Umbilical cord (tissue), 2 donors: Measurements from ENCODE around the gene DDX1. TPM values are rescaled to one million over a fixed set of nuclear protein-coding genes. Genes with fewer than 3 reads are reported as not detected.
"Not testable (repeated sequence)": the region's sequence is repeated elsewhere in the genome, so short reads cannot be mapped to it uniquely, and the experiment has no call there.

Experiments
- DNase-seq: peaks from one replicate; pipeline ENCODE4 v3.0.0-alpha.2; 2015; ENCODE audit warnings: low spot score
- total RNA-seq: library from RNA; depleted of rRNA; stranded (reverse); fragments of >200 nt; gene quantifications from one replicate; pipeline ENCODE4 v1.2.3, GENCODE V29; 2014; ENCODE audit warnings: low replicate concordance; ENCODE audit not compliant: insufficient read depth

The DDX1 gene
- total RNA-seq, 1 donor from 2014 or later, result 90.3 TPM

DNA sequence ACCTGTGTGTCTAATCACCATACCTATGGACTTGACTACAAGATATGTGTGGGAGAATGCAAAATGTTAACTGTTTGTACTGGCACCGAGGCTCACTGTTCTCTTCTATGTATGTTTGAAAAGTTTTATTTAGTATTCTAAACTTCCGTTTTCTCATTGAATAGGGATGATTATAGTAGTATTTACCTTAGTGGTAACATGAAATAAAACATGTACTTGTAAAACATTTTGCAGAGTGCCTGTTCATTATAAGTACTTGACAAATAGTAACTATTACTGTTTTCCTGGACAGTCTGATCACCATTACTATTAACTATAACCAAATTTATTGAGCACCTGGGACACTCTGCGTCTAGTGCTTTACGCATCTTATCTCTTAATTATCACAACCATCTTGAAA, 24.8 kb downstream of the DDX1 start:
- DNase-seq, result no peak

DNA sequence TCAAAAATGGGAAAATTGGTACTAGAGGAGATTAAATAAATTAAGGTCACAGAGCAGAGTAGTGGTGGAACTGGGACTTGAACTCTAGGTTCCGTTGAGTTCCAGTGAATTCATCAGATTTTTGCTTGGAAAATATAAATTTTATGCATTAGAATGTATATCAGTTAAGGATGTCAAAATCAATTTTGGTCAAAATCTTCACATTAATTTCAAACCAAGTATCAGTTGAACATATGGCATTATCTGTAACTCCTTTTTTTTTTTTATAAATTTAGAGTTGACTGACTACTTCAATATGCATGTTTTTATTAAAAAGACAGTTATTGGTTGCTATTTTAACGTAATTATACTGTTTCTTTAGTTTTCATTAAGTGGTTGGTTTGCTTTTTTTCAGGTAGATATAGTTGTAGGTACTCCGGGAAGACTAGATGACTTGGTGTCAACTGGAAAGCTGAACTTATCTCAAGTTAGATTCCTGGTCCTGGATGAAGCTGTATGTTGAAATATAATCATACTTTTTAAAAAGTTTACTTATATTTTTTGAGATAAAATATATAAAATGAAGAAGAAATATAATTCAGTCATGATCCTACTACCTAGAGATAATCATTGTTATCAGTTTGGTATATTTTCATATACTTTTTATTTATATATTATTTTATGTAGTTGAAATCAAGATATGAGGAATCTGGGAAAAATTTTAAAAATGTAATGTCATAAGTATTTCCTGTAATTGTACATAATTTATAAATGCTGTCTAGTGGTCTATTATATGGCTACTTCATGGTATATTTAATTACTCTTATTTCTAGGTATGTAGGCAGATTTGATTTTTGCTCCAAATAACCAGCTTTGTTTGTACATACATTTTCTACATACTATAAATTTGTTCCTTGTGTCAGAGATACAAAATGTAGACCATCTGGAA, 25.4 kb downstream of the DDX1 start:
- no peak for DNase-seq

DNA sequence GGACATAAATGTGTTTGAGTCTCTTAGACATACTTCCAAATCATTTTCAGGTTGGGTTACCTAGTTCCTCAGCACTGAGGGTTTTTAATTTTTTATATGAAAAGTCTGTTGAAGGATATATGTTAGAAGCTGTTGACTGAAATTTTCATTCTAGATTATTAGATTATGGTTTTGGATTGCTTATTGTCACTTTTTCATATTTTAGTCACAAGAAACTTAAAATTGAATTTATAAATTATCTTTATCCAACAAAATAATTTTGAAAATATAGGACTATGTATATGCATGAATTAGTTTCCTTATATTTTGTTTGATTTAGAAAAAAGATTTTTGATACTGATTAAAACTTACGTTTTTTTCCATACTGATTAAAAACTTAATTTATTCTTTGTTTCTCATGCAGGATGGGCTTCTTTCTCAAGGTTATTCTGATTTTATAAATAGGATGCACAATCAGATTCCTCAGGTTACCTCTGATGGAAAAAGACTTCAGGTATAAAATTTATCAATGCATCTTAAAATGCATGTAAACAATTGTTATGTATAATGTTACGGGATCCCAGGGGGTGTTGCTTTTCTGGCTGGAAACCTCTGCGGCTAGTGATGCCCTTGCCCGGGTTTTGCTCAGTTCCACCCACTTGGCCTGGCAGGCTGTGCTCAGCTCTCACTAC, 26.2 kb downstream of the DDX1 start:
- DNase-seq, result no peak

DNA sequence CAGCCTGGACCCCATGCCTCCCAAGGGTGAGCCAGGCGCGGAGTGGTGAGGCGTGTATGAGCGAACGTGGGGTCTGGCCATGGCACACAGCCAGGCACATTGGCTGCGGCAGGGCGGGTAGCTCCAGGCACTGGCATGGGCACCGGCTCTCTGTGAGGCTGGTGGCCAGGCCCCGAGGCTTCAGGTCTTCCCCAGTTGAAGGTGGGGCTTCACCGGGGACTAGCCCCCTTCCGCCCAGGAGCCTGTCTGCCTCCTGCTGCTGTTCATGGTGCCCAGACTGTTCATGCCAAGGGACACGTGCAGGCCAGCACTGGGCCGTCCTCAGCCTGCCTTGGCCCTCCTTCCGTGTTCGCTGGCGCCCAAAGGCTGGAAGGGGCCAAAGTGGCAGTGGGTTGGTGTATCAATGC, 26.8 kb downstream of the DDX1 start:
- DNase-seq, result no peak

DNA sequence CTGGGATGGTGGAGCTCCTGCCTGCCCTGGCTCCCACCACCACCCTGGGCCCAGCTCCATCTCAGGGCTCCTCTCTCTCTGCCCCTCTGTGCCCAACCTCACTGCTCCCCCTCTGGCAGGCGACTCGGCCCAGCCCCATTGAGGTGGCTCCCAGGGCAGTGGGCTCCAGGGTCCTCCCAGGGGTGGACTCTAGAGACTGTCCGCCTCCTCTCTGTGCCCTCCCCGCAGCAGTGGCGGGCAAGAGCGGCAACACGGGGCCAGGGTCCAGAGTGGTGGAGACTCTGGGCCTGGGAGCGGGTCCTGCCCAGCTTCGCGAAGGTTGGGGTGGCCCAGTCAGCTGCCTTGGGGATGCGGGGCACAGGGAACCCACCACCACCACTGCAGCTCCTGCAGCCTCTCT, 27.4 kb downstream of the DDX1 start:
- no peak for DNase-seq

DNA sequence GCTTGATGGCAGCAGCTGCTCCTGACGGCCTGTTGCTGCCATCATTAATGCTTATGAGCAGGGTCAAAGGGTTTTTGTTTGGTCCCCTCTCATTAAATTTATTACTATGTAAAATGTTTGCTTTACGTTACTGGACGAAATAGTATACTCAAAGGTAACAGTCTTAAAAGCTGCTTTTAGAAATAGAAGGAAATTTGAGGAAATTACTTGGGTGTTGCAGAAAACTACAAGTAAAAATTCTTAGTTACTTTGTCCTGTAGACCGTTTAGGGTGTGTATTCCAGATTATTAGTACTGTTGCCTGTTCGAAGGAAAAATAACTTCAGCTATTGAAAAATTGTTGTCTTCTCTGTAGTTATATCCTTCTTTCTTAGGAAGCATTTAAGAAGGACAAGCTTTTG, 27.8 kb downstream of the DDX1 start:
- no peak for DNase-seq

DNA sequence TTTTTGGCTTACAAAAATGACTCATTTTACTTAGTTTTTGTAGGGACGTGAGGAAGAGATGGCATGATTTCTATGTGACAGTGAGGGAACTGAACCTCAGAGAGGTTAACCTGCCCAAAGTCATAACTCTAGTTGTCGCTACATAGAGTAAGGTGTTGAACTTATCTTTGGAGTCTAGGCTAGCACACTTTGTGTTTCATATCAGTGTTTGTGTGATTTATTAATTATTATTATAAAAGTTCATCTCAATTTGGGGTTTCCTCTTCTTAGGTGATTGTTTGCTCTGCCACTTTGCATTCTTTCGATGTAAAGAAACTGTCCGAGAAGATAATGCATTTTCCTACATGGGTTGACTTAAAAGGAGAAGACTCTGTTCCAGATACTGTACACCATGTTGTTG, 28.3 kb downstream of the DDX1 start:
- DNase-seq, result no peak

DNA sequence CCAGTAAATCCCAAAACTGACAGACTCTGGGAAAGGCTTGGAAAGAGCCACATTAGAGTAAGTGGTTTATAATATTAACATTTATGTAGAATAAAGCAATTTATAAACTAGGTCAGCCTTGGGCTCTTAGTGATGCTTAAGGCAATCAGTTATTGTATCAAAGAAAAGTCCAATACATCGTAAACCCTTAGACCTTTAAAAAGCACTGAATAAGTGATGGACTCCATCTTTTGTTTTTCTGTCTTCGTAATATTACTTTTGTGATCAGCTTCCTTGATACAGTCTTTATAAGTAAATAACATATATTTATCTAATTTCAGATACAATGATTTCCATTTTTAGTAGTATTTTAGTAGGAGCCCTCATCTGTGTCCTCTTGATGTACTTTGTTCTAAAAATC, 28.7 kb downstream of the DDX1 start:
- DNase-seq, result no peak

DNA sequence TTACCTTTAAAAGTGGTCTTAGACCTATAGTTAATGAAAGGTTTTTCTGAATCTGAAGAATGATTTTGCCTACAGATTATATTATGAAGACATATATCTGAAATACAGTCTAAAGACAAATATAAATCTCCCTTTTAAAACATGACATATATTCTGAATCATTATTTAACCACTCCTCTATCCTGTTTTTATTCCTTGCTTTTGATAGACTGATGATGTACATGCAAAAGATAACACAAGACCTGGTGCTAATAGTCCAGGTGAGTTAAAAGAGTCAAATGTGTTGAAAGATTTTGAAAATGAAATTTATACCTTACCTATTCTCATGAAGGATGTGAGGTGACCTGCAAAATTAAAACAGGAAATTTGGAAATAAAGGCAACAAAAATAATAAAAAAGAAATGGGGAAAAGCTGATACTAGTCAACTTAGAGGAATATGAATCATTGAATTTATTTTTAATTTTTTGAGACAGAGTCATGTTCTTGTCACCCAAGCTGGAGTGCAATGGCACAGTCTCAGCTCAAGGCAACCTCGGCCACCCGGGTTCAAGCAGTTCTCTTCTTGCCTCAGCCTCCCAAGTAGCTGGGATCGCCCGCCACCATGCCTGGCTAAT, 29.3 kb downstream of the DDX1 start:
- DNase-seq, result no peak

DNA sequence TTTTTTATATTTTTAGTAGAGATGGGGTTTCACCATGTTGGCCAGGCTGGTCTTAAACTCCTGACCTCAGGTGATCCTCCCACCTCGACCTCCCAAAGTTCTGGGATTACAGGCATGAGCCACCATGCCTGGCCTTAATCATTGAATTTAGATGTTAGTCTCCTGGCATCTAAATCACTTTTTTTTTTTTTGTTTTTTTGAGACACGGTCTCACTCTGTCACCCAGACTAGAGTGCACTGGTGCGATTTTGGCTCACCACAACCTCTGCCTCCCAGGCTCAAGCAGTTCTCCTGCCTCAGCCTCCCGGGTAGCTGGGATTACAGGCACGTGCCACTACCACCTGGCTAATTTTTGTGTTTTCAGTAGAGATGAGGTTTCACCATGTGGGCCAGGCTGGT, 29.8 kb downstream of the DDX1 start:
- not testable (repeated sequence) for DNase-seq

DNA sequence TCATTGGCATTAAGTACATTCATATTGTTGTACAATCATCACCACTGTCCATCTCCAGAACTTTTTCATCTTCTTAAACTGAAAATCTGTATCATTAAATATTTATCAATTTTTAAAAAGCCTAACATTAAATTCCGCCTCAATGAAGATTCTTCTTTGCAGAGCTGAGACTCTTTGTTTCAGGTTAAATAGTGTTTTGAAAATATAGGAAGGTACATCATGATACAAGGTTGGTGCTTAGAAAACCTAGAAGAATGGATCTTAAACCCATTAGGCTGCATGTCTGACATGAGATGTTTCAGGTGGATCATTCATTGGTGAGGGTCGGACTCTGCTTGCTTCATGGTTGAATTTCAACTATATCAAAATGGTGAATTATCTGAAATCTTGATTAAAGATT, 30.5 kb downstream of the DDX1 start:
- no peak for DNase-seq

DNA sequence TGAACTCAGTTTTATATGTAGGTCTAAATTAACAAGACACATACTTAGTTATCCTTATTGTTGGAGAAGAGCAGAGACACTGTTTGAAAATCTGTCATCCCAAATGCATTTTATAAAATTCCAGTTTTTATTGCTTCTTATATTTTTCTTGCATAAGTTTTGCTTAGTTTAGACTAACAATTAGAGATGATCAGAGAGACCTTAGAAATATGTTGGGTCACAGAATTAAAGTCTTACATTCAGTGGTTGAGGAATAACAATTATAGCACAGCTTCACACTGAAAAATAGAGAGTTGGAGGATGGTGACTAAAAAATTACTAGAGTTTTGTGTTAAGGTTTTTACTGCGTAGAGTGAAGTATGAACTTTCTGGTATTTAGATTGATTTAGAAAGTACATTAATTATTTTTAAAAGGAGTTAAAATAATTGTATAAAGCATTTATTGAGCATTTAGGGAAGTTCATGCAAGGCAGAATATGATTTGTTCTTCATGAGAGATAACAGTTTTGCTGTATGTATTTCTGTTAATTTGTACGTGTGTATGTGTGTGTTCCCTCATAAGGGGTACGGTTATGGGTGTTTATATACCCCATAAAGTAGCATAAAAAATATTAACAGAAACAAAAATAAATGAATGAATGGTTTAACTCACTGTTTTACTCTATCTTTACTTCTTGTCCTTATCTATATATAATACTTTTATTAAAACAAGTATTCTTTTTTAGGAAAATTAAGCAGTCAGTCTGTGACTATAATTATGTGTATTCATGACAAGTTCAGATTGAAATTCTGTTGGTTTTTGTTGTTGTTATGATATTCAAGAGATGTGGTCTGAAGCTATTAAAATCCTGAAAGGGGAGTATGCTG, 31.2 kb downstream of the DDX1 start:
- DNase-seq, result no peak

DNA sequence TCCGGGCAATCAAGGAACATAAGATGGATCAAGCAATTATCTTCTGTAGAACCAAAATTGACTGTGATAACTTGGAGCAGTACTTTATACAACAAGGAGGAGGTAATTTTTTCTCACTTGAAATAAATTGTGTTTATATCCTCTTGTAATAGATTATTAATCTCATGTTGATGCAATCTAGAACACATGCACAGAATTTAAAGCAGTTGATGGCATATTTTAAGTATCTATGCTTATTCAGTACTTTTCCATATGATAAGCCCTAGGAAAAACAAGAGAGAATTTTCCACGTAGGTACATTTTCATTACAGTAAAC, 31.8 kb downstream of the DDX1 start:
- DNase-seq, result no peak

DNA sequence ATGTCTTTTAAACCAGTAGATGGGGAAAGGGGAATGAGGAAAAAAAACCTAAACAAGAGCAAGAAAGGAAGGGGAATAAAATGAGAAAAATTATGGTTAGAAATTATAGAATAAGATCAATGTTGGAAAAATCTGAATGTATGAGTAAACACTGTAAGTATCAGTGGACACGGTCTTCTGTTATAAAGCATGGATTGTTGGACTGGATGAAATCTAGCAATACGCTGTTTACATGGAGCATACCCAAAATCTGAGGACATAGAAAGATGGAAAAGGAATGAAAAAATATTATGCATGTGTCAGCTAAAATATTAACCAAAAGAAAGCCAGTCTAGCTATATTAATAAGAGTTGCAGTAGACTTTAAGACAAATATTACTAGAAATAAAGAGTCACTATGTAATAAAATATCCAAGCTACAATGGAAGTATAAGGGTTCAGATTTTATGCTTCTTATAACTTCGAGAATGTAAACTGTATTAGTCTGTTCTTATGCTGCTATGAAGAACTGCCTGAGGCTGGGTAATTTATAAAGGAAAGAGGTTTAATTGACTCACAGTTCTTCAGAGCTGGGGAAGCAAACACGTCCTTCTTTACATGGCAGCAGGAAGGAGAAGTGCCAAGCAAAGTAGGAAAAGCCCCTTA, 32.4 kb downstream of the DDX1 start:
- no peak for DNase-seq

DNA sequence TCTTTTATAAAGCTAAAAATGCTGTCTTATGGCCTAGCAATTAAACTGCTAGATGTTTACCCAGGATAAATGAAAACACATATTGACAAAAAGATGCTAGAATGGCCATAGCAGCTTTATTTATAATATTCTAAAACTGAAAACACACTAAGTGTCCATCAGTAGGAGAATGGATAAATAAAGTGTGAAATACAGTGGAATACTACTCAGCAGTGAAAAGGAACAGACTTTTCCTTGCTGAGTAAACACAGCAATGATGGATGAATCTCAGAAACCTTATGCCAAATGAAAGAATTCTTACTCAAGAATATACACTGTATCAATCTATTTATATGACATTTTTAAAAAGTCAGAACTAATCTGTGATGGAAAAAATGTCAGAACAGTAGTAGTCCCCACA, 33.2 kb downstream of the DDX1 start:
- DNase-seq, result no peak

DNA sequence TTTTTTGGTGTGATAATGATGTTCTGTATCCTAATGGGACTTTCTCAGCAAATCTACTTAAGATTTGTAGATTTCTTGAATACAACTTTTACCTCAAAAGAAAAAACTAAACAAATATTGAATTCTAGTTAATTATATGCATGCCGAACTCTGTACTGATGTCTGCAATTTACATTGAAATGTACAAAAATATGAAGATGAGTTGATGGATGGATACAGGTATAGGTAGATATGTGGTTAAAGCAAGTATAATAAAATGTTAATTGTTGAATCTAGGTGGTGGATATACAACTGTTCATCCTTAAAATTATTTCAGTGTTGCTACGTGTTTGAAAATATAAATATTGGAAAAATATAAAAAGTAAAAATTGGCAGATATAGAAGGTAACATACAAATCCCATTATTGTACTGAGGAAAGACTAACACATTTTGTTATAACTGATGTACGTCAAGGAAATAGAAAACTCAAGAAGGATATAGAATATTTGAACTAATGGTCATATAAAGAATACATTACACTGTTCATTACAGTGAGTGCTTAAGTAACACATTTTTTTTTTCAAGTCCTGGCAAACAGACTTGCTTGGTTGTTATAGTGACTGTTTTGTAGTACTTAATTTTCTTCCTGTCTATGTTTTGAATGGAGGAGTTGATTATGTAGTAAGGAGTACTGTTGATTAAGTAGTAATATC, 33.8 kb downstream of the DDX1 start:
- DNase-seq, result no peak

DNA sequence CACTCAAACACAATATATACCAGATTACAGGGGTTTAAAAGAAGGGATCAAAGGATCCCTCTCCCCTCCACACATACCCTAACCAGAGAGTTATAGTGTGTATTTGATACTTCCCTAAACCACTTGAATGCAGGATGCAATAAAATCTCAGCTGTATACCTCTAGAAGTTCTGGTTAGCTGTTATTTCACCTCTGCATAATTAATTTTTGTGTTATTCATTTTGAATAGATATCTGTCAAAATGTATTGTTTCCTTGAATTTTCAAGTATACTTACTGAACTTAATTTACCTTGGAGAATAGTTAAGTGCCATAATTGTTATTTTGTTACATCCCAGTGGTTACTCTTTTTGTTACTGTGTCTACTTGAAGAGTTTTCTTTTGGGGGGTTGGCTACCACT, 34.5 kb downstream of the DDX1 start:
- no peak for DNase-seq

DNA sequence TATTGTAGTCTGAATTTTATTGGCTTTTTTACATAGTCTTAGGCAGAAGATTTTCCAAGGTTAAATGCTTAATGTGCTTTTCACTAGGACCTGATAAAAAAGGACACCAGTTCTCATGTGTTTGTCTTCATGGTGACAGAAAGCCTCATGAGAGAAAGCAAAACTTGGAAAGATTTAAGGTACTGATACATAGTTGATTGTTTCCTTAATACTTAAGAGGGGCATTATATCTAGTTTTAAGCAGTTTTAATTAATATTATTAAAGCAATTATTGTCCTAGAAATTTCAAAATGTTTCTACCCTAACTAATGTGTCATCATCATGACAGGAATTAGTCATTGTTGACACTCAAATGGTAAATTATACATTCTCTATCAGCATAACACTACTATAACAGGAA, 35.3 kb downstream of the DDX1 start:
- no peak for DNase-seq

DNA sequence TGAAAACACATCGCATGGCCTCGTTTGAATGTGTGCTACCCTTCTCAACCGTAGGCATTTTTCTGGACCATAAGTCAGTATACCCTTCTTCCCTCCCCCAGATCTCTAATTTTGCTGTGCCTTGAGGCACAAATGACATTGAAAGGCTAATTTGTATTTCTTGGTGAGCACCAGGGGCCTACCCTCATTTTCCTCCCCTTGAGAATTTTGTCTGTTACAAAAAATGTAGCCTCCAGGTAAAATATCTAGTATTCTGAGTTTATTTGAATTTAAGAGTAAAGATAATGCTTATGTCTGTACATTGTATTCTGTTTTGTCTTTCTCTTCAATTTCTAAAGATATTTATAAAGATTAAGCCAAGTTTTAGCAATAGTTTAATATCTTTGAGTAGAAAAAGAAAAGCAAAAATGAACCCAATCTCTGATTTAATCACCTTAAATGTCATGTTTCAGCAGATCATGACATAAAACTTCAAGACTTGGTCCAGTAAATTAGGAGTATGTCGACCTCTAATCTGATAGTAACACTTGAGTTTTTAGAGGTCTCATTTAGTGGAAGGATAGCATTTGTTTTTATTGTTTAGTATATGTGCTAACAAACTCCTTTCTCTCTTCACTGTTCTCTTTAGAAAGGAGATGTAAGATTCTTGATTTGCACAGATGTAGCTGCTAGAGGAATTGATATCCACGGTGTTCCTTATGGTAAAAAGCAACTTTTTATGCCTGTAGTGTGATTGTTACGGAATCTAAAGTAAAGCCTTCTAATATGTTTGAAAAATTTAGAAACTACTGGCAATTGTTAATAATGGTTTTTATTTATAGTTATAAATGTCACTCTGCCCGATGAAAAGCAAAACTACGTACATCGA, 36.4 kb downstream of the DDX1 start:
- DNase-seq, result no peak
